Glutamatergic neuron (in vitro differentiated cells): ENCODE data around the gene LDAH. TPM values are rescaled to one million over a fixed set of nuclear protein-coding genes. Genes with fewer than 3 reads are reported as not detected.

Experiments
- DNase-seq: peaks from one replicate; pipeline ENCODE4 v3.0.0; 2022
- H3K27ac Mint-ChIP-seq: one replicate; pipeline ENCODE4 v1.8.0; 2020; ENCODE audit warnings: mild to moderate bottlenecking, mixed read lengths, inconsistent platforms; ENCODE audit not compliant: unreplicated experiment
- H3K27me3 Mint-ChIP-seq: one replicate; pipeline ENCODE4 v1.8.0; 2020; ENCODE audit warnings: mild to moderate bottlenecking, moderate library complexity, mixed read lengths, inconsistent platforms; ENCODE audit not compliant: unreplicated experiment
- H3K36me3 Mint-ChIP-seq: one replicate; pipeline ENCODE4 v1.8.0; 2020; ENCODE audit warnings: mild to moderate bottlenecking, mixed read lengths, inconsistent platforms; ENCODE audit not compliant: unreplicated experiment
- H3K4me1 Mint-ChIP-seq: one replicate; pipeline ENCODE4 v1.8.0; 2020; ENCODE audit warnings: mild to moderate bottlenecking, low read depth, mixed read lengths, inconsistent platforms; ENCODE audit not compliant: unreplicated experiment
- H3K4me3 Mint-ChIP-seq: one replicate; pipeline ENCODE4 v1.8.0; 2020; ENCODE audit warnings: mild to moderate bottlenecking, mixed read lengths, inconsistent platforms; ENCODE audit not compliant: unreplicated experiment
- H3K9me3 Mint-ChIP-seq: one replicate; pipeline ENCODE4 v1.8.0; 2020; ENCODE audit warnings: mild to moderate bottlenecking, moderate library complexity, mixed read lengths, inconsistent platforms; ENCODE audit not compliant: unreplicated experiment
- total RNA-seq: library from RNA; stranded (reverse); fragmentation: NEBNext Ultra II Directional; extraction: Animal tissue kit (Norgen Biotek cat#: 25700); gene quantifications from one replicate; pipeline ENCODE4 v1.2.1, GENCODE V29; 2021; ENCODE audit not compliant: unreplicated experiment
- TF ChIP-seq, protein P1 (sequence below): fragments of 200-600 bp; sonication (generic); IDR thresholded peaks from one replicate; pipeline ENCODE4 v1.5.0; 2021; ENCODE audit not compliant: partially characterized antibody, unreplicated experiment

LDAH gene
- total RNA-seq, 1 donor from 2014 or later: 33.7 TPM

DNA sequence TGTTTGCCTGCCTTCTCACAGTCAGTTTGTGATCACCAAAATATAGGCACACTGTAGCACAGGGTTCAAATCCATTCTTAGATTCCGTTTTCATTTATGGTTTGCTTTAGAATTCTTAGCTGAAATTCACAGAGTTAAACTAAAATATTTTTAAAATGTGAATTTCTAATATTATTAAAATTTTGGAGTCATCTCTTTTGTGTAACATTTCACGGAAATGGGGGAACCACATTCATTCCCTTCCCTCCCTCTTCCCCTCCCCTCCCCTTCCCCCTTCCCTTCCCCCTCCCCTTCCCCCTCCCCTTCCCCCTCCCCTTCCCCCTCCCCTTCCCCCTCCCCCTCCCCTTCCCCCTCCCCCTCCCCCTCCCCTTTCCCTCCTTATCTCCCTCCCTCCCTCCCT is 11.4 kb upstream of the LDAH start:
- no peak overlapping the region for H3K27ac Mint-ChIP-seq
- H3K4me1 Mint-ChIP-seq: no peaks in the 10 kb centered on the region
- no peaks in the 10 kb centered on the region for H3K27me3 Mint-ChIP-seq
- TF ChIP-seq, protein P1, sequence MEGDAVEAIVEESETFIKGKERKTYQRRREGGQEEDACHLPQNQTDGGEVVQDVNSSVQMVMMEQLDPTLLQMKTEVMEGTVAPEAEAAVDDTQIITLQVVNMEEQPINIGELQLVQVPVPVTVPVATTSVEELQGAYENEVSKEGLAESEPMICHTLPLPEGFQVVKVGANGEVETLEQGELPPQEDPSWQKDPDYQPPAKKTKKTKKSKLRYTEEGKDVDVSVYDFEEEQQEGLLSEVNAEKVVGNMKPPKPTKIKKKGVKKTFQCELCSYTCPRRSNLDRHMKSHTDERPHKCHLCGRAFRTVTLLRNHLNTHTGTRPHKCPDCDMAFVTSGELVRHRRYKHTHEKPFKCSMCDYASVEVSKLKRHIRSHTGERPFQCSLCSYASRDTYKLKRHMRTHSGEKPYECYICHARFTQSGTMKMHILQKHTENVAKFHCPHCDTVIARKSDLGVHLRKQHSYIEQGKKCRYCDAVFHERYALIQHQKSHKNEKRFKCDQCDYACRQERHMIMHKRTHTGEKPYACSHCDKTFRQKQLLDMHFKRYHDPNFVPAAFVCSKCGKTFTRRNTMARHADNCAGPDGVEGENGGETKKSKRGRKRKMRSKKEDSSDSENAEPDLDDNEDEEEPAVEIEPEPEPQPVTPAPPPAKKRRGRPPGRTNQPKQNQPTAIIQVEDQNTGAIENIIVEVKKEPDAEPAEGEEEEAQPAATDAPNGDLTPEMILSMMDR: no peak
- H3K4me3 Mint-ChIP-seq: no peak overlapping the region
- no peaks in the 10 kb centered on the region for H3K36me3 Mint-ChIP-seq
- DNase-seq: no peak
- H3K9me3 Mint-ChIP-seq: no peaks in the 10 kb centered on the region

DNA sequence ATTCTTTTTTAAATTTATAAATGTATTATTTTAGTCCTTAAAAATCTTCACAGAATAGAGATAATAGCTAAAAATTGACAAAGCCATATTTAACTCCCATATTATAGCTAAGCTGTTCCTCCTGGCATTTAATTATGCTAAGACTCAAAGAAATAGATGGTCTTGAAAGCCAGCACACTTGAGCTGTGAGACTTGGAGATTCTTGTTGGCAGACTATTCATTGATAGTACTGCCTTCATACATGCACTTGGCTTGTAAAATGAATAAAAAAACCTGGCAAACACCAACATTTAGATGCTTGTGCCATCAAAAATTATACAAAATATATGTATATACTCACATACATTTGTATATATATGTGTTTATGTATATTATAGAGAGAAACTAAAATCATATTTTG is 9.7 kb upstream of the LDAH start:
- DNase-seq: no peak
- Mint-ChIP-seq H3K9me3 (no peaks in the 10 kb centered on the region), H3K27me3 (no peaks in the 10 kb centered on the region), H3K4me1 (no peaks in the 10 kb centered on the region), H3K27ac (no peak overlapping the region), H3K4me3 (no peak overlapping the region), H3K36me3 (no peaks in the 10 kb centered on the region)
- TF ChIP-seq, protein P1: no peak

DNA sequence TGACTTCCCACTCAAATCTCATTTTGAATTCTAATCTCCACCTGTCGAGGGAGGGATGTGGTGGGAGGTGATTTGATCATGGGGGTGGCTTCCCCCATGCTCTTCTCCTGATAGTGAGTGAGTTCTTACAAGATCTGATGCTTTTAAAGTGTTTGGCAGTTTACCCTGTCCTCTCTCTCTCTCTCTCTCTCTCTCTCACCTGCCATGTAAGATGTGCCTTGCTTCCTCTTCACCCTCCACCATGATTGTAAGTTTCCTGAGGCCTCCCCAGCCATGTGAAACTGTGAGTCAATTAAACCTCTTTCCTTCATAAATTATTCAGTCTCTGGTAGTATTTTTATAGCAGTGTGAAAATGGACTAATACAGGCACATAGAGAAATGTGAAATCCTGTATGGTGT is 7.0 kb upstream of the LDAH start:
- no peaks in the 10 kb centered on the region for H3K36me3 Mint-ChIP-seq
- H3K9me3 Mint-ChIP-seq: no peaks in the 10 kb centered on the region
- H3K4me1 Mint-ChIP-seq: no peaks in the 10 kb centered on the region
- no peak overlapping the region for H3K27ac Mint-ChIP-seq
- no peak for DNase-seq
- H3K4me3 Mint-ChIP-seq: no peak overlapping the region
- peaks cover 1% of the 10 kb centered on the region for H3K27me3 Mint-ChIP-seq
- TF ChIP-seq, protein P1: no peak

DNA sequence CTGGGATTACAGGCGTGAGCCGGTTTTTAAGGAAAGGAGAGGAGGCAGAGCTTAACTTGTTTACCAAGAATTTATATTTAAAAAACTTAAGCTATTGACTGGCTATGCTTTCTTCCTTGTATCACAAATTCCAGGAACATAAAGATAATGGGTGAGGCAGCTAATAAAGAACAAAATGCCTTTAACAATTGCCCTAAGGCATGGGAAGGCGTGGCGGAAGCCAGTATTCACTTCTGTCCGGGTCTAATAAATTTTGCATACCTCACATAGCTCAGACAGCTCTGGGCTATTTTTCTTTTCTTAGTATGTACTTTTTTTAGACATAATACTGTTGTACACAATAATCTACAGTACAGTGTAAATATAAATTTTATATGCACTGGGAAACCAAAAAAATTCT is 1.0 kb upstream of the LDAH start:
- no peak for DNase-seq
- Mint-ChIP-seq H3K4me1 (peaks cover 1% of the 10 kb centered on the region), H3K36me3 (peaks cover 5% of the 10 kb centered on the region), H3K9me3 (peaks cover 5% of the 10 kb centered on the region), H3K4me3 (no peak overlapping the region), H3K27me3 (peaks cover 10% of the 10 kb centered on the region), H3K27ac (no peak overlapping the region)
- TF ChIP-seq, protein P1: no peak

DNA sequence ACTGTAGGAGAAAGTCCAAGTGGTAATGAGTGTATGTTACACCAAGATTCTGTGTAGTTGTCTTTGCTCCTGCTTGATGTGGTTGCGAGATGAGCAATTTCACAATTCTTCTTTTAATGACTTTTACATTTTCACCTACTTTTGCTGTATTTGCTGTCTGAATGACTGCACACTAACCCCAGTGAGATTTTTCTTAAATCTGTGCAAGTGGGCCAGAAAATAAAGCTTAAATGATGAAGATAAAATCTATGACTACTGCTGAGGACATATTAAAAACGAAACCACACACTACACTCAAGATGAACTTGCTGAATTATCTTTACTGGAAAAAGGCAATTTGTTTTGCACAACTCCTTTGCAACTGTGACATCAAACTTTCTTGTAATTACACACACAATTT is 4.1 kb downstream of the LDAH start:
- DNase-seq: no peak
- Mint-ChIP-seq H3K9me3 (peaks cover 5% of the 10 kb centered on the region), H3K4me1 (peaks cover 1% of the 10 kb centered on the region), H3K27me3 (peaks cover 10% of the 10 kb centered on the region), H3K27ac (no peak overlapping the region), H3K36me3 (peaks cover 5% of the 10 kb centered on the region), H3K4me3 (no peak overlapping the region)
- TF ChIP-seq, protein P1: no peak
